GM12878 (cell line): ENCODE data around the gene RAI14. TPM values are rescaled to one million over a fixed set of nuclear protein-coding genes. Genes with fewer than 3 reads are reported as not detected.
A peak's percentile ranks its signal among the peaks of the same experiment; 100 is the strongest.

Experiments
- ATAC-seq: fragments of 200-7000 bp; cut with Tn5 transposase; 3 replicates; pipeline ENCODE4 v1.9.1; 2020; ENCODE audit warnings: mild to moderate bottlenecking, moderate library complexity
- BruUV-seq: library from RNA; stranded (reverse); fragments of 400-500 nt; replicated peaks from 2 replicates; lab custom pipeline; 2021; lab: Mats Ljungman, UMichigan
- CTCF ChIA-PET: fragments of 300-600 bp; sonication (Branson Sonifier 250); formaldehyde crosslinking; extraction: SDS; loops from one replicate; lab custom pipeline; 2021; ENCODE audit warnings: inconsistent platforms; lab: Yijun Ruan, JAX
- POLR2A ChIA-PET: fragments of 350-600 bp; formaldehyde crosslinking; extraction: SDS; loops from one replicate; lab custom pipeline; 2021; ENCODE audit warnings: inconsistent platforms; lab: Charles Lee
- RAD21 ChIA-PET: fragments of 300-600 bp; sonication (Branson Sonifier 250); formaldehyde crosslinking; loops from one replicate; lab custom pipeline; 2023; ENCODE audit warnings: antibody characterized with exemption; ENCODE audit not compliant: unreplicated experiment; lab: Charles Lee
- SMC1A ChIA-PET: fragments of 300-600 bp; sonication (Branson Sonifier 250); formaldehyde crosslinking; loops from one replicate; lab custom pipeline; 2023; ENCODE audit not compliant: unreplicated experiment, uncharacterized antibody; lab: Charles Lee
- DNase-seq: peaks from one replicate; pipeline ENCODE4 v3.0.0-alpha.2; 2011; ENCODE audit warnings: low read depth, low spot score
- FAIRE-seq: peaks from 3 replicates; lab custom pipeline; 2011; peaks lifted over from hg19 to GRCh38; lab: Jason Lieb, UNC
- H2AFZ ChIP-seq: 2 replicates; pipeline ENCODE4 v1.6.0; 2011; ENCODE audit warnings: low read depth, low read length, control low read depth; ENCODE audit not compliant: control insufficient read depth
- H3K27ac ChIP-seq: 2 replicates; pipeline ENCODE4 v1.5.1; 2011; ENCODE audit warnings: control low read depth; ENCODE audit not compliant: control insufficient read depth, insufficient read depth
- H3K27me3 ChIP-seq, 2 experiments: replicated peaks in 1 of 2; 2 replicates each; pipeline versions ENCODE4 v1.6.0 to v1.6.1; 2011; ENCODE audit warnings: low read length in 1 of 2; ENCODE audit not compliant: control insufficient read depth in 2 of 2, insufficient read depth in 2 of 2
- H3K36me3 ChIP-seq, 2 experiments: 2 replicates each; pipeline ENCODE4 v1.5.1; 2011; ENCODE audit warnings: low read length in 1 of 2; ENCODE audit not compliant: control insufficient read depth in 2 of 2, insufficient read depth in 2 of 2
- H3K4me1 ChIP-seq: 2 replicates; pipeline ENCODE4 v1.6.1; 2011; ENCODE audit warnings: mild to moderate bottlenecking, low read length, moderate library complexity, mixed read lengths; ENCODE audit not compliant: control insufficient read depth, insufficient read depth
- H3K4me2 ChIP-seq: 2 replicates; pipeline ENCODE4 v1.6.0; 2011; ENCODE audit warnings: control low read depth; ENCODE audit not compliant: control insufficient read depth, insufficient read depth
- H3K4me3 ChIP-seq: fragments of 200-600 bp; sonication (generic); 2 replicates; pipeline ENCODE4 v1.5.1; 2016
- H3K79me2 ChIP-seq: 2 replicates; pipeline ENCODE4 v1.6.0; 2011; ENCODE audit warnings: low read length; ENCODE audit not compliant: control insufficient read depth, insufficient read depth
- H3K9ac ChIP-seq: 2 replicates; pipeline ENCODE4 v1.8.0; 2011; ENCODE audit warnings: low read length, control low read depth, mixed read lengths; ENCODE audit not compliant: control insufficient read depth, insufficient read depth
- H3K9me3 ChIP-seq: replicated peaks from 3 replicates; pipeline ENCODE4 v1.5.1; 2011; ENCODE audit warnings: mild to moderate bottlenecking, low read length; ENCODE audit not compliant: control insufficient read depth, insufficient read depth
- H4K20me1 ChIP-seq: 2 replicates; pipeline ENCODE4 v1.6.0; 2011; ENCODE audit not compliant: control insufficient read depth, insufficient read depth
- CEBPZ ChIP-seq: fragments of 150-350 bp; IDR thresholded peaks from 2 replicates; pipeline ENCODE4 v1.6.1; 2016; ENCODE audit warnings: low read depth, low read length
- CHD1 ChIP-seq: IDR thresholded peaks from 2 replicates; pipeline ENCODE4 v1.6.1; 2012; ENCODE audit warnings: low read depth, low read length, improper control_type of control experiment
- ETV6 ChIP-seq, 2 experiments: fragments of 450-650 bp in 1 of 2; IDR thresholded peaks in 1 of 2; conservative IDR thresholded peaks in 1 of 2; 2 replicates each; pipeline ENCODE4 v1.6.1; 2014; ENCODE audit warnings: antibody characterized with exemption in 1 of 2, borderline replicate concordance in 1 of 2, low read depth in 1 of 2, mild to moderate bottlenecking in 1 of 2, moderate library complexity in 1 of 2
- RUNX3 ChIP-seq: IDR thresholded peaks from 2 replicates; pipeline ENCODE4 v1.6.1; 2012; ENCODE audit warnings: low read length, inconsistent platforms
- TCF3 ChIP-seq: IDR thresholded peaks from 2 replicates; pipeline ENCODE4 v1.6.1; 2012; ENCODE audit warnings: low read depth, mild to moderate bottlenecking, low read length, borderline replicate concordance; ENCODE audit not compliant: insufficient read depth
- WGBS: methylation state at CpG from one replicate; pipeline ENCODE4 v1.1.6; 2016; ENCODE audit warnings: low lambda C conversion rate; ENCODE audit not compliant: insufficient replicate concordance, insufficient coverage; ENCODE audit errors: missing lambda C conversion rate; 5-methylcytosine and 5-hydroxymethylcytosine counted together
- in situ Hi-C: fragments of 300-500 bp; cut with MboI; formaldehyde crosslinking; loops from 9 replicates; pipeline ENCODE4 v1.14.3; 2018; ENCODE audit warnings: mixed read lengths
- intact Hi-C: fragments of 100-400 bp; cut with micrococcal nuclease; formaldehyde crosslinking; loops from one replicate; pipeline ENCODE4 v1.14.2; 2022; ENCODE audit not compliant: unreplicated experiment
- polyA plus RNA-seq, 11 experiments: library from polyadenylated mRNA; depleted of rRNA in 4 of 11; unstranded in 6 of 11; stranded (reverse) in 5 of 11; fragments of >200 nt; fragmentation: Nextera tagmentation in 4 of 11; fragmentation: Illumina TruSeq in 1 of 11; extraction: Ambion mirVana in 4 of 11; extraction: Trizol in 1 of 11; gene quantifications; 1 replicate in 1 of 11; 2 replicates in 10 of 11; pipeline versions ENCODE4 v1.2.1 to v1.2.3, GENCODE V29; 2011 to 2016; ENCODE audit warnings: inconsistent platforms in 2 of 11, missing spikeins in 2 of 11, low read depth in 1 of 11
- total RNA-seq, 4 experiments: library from RNA; depleted of rRNA in 3 of 4; stranded (reverse); fragments of >200 nt in 3 of 4; fragmentation: Illumina TruSeq in 1 of 4; extraction: Trizol in 1 of 4; gene quantifications; 2 replicates each; pipeline versions ENCODE4 v1.2.1 to v1.2.3, GENCODE V29; 2013 to 2021
- TF ChIP-seq, protein P1 (sequence below): IDR thresholded peaks from 2 replicates; pipeline ENCODE4 v1.6.1; 2011; ENCODE audit warnings: borderline replicate concordance, low read depth, mild to moderate bottlenecking, moderate library complexity, low read length; ENCODE audit not compliant: insufficient read depth, poor library complexity, severe bottlenecking

Gene RAI14
- total and polyA plus RNA-seq, 10 of the 15 experiments (the other 5 are each of a cell fraction or from before 2014, with no cell fraction given): 0.18 to 4.6 (median 1.9) TPM

GRCh38 chr5:34675857-34676256, 19.7 kb downstream of the RAI14 start:
- peak; percentile 16; the same call in 1 of the 2 replicates for TF ChIP-seq RUNX3
- TF ChIP-seq, protein P1, sequence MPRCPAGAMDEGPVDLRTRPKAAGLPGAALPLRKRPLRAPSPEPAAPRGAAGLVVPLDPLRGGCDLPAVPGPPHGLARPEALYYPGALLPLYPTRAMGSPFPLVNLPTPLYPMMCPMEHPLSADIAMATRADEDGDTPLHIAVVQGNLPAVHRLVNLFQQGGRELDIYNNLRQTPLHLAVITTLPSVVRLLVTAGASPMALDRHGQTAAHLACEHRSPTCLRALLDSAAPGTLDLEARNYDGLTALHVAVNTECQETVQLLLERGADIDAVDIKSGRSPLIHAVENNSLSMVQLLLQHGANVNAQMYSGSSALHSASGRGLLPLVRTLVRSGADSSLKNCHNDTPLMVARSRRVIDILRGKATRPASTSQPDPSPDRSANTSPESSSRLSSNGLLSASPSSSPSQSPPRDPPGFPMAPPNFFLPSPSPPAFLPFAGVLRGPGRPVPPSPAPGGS: no peak
- in situ Hi-C loops: no loop called here
- 20% methylated on average over 3 of the region's 3 CpGs for WGBS
- no peak overlapping the region for H3K4me3 ChIP-seq
- no peak overlapping the region for H3K4me2 ChIP-seq
- SMC1A ChIA-PET: interaction anchor here (0.6 kb wide), 1 partner anchor 130 kb away, joined by 3 read pairs; no protein-coding TSS in a partner anchor
- H3K27ac ChIP-seq: no peak overlapping the region
- H3K27me3 ChIP-seq: no peaks in the 10 kb centered on the region
- H4K20me1 ChIP-seq: no peaks in the 10 kb centered on the region
- no peak for ATAC-seq
- no peak for FAIRE-seq
- H3K9me3 ChIP-seq: no peaks in the 10 kb centered on the region
- RAD21 ChIA-PET: no interaction called here
- H3K4me1 ChIP-seq: no peaks in the 10 kb centered on the region
- BruUV-seq: no TSS peak
- no peak for DNase-seq
- POLR2A ChIA-PET: no interaction called here
- H2AFZ ChIP-seq: no peak overlapping the region
- H3K36me3 ChIP-seq: no peaks in the 10 kb centered on the region
- CTCF ChIA-PET: no interaction called here
- intact Hi-C loops: no loop called here
- no peak overlapping the region for H3K9ac ChIP-seq
- no peaks in the 10 kb centered on the region for H3K79me2 ChIP-seq

DNA sequence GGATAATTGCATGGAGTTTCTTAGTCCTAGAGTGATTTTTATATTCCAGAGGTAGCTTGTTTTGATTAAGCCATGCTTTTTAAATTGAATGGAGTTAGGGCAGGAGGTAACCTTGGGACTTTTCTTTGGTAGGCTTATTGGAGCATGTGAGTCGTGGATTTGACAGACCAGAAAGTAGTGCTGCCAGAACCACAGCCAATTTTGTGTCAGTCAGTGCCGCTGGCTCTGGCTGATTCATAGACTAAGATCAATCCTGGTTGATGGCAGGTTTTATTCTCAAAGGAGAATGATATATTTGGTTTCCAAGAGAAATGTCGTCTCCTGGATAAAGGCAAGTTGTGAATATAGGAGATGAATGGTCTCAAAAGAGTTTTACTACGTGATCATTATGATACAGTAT, 20.3 kb downstream of the RAI14 start:
- no peak for ATAC-seq
- intact Hi-C loops: no loop called here
- Histone ChIP-seq H3K9me3 (no peaks in the 10 kb centered on the region), H2AFZ (no peak overlapping the region), H3K4me2 (no peak overlapping the region), H3K27ac (no peak overlapping the region), H4K20me1 (no peaks in the 10 kb centered on the region), H3K9ac (no peak overlapping the region), H3K4me3 (no peak overlapping the region), H3K36me3 (no peaks in the 10 kb centered on the region), H3K4me1 (no peaks in the 10 kb centered on the region), H3K79me2 (no peaks in the 10 kb centered on the region), H3K27me3 (no peaks in the 10 kb centered on the region)
- ChIA-PET CTCF (no interaction called here), POLR2A (no interaction called here), SMC1A (no interaction called here), RAD21 (no interaction called here)
- DNase-seq: no peak
- no peak for FAIRE-seq
- in situ Hi-C loops: no loop called here
- TF ChIP-seq CEBPZ (no peak), TCF3 (no peak), ETV6 (conservative IDR thresholded peaks at IDR 0.05 in 1 of 2, IDR thresholded peaks at IDR 0.05 in 1 of 2; ENCODE audit: borderline replicate concordance in 1 of 2, low read depth in 1 of 2) (no peak), CHD1 (no peak)
- no TSS peak for BruUV-seq
- 31% methylated on average over 4 of the region's 4 CpGs for WGBS
